Bone marrow (tissue), 2 donors: ENCODE results near the gene WARS2.

Experiments used
- DNase-seq, 2 donors: peaks; one replicate each; lab custom pipeline; 2025; lab: John Stamatoyannopoulos, UW

Gene WARS2

GRCh38 chr1:119083479-119083878 is 57.0 kb downstream of the WARS2 start:
- no peak for DNase-seq

DNA sequence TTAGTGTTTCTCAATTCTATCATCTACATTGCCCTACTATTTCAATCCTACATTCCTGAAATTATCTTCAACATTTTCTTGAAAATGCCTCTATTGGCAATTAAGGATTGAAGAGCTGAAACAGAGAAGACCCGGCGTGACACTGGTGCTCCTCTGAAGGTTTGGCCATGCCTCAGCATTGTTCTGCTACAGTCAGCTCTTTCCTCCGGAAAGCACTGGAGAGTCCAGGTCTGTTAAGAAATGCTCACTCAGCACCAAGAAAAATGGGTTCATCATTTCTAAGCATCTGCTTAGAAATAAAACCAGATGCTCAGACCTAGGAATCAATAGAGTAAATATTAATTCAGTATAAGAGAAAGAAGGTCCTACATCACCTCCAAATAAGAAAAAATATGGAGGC is 58.8 kb downstream of the WARS2 start:
- no peak for DNase-seq

DNA sequence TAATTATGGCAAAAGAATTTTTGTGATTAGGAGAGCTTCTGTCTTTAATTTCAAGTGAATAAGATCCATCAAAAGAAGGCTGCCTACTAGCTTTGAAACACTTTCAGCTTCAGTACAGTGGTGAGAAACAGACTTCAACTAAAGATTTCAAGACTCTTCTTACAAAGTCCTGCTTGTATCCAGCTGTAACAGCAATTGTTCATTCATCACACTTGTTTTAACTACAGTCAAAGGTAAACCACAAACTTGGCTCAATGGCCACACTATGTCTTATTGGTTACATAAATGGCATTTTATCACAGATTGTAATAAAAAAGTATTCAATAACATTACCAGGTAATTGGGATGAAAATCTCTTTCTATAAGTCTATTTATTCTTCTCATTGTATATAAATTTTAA is 59.2 kb downstream of the WARS2 start:
- no peak for DNase-seq

- DNase-seq = no peak
Measured at GRCh38 chr1:119080586-119080985, 59.9 kb downstream of the WARS2 start.

- DNase-seq = no peak
Measured at GRCh38 chr1:119079881-119080280, 60.6 kb downstream of the WARS2 start.

DNA sequence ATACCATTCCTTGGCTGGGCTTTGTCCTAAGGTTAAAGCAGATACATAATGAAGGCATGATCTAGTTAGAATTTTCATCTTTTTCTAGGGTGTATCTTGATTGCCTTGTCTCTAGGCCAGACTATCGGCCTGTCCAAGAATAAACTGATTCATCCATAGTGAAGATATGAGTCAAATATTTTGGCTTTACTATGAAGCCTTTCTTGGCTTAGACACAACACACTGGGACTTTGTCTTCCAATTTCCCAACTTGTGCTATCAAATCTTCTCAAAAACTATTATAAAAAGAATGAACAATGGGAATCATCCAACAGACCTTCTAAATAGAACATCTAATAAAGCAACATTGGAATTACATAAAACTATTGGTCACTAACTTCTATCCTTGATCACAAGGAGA is 64.8 kb downstream of the WARS2 start:
- DNase-seq = no peak

GRCh38 chr1:119071321-119071720 is 69.1 kb downstream of the WARS2 start:
- DNase-seq = no peak

DNA sequence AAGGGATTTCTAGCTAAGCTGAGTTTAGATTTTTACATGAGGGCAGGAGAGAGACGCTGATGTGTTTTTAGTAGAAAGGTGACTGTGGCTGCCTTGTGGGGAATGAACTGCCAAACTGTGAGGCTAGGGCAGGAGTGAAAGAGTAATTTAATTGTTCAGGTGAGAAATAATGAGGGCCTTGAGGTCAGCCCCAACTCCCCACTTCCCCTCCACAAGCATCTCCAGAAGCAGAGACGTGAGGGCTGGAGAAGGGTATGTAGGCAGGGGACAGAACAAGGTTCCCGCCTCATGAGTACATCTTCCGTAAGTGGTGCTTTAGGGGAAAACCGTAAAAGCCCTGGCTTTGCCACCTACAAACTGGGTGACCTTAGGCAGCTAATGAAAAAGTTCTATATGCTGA is 70.8 kb downstream of the WARS2 start:
- DNase-seq = no peak

- no peak for DNase-seq
Measured at GRCh38 chr1:119068427-119068826, 72.0 kb downstream of the WARS2 start.

- DNase-seq = no peak
Measured at GRCh38 chr1:119061700-119062099, 78.8 kb downstream of the WARS2 start.

DNA sequence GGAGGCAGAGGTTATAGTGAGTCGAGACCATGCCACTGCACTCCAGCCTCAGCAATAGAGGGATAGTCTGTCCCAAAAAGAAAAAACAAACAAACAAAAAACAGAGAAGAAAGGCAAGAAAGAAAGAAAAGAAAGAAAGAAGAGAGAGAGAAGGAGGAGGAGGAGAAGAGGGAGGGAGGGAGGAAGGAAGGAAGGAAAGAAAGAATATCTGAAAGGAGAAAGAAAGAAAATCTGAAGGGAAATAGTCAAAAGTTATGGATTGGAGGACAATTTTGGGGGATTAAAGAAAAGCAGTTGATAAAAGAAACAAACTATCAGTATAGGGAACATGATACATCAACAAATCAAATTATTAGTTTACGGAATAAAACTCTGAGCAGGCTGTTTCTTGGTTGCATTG is 84.9 kb downstream of the WARS2 start:
- no peak for DNase-seq

DNA sequence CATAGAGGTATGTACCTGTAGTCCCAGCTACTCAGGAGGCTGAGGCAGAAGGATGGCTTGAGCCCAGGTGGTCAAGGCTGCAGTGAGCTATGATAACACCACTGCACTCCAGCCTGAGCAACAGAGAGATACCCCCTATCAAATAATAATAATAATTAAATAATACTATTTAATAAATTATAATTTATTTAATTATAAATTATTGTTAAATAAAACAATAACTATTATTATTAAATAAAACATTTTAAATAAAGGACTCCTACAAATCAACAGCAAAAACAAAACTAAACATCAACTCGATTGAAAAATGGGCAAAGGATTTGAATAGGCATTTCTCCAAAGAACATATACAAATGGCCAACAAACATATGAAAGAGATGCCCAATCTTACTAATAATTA is 86.5 kb downstream of the WARS2 start:
- no peak for DNase-seq

DNA sequence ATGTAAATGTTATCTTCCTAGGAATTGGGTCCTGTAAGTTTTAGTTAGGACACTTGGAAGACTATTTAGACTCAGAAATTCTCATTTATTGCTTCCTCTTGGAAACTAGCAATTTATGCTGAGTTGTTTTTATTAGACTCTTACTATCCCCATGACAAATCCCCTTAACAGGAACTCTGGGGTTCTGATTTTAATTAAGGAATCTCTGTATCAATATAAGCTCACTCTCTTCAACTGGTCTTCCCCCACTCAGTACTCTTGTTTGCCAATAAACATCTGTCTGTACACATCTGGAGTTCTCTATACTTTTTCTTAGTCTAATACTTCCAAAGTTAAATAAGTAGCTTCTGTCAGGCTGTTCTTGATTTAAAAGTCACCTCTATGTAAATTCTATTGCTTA is 88.2 kb downstream of the WARS2 start:
- no peak for DNase-seq

GRCh38 chr1:119048624-119049404 is 91.6 kb downstream of the WARS2 start:
- DNase-seq = no peak

GRCh38 chr1:119046785-119047438 is 93.5 kb downstream of the WARS2 start:
- no peak for DNase-seq

DNA sequence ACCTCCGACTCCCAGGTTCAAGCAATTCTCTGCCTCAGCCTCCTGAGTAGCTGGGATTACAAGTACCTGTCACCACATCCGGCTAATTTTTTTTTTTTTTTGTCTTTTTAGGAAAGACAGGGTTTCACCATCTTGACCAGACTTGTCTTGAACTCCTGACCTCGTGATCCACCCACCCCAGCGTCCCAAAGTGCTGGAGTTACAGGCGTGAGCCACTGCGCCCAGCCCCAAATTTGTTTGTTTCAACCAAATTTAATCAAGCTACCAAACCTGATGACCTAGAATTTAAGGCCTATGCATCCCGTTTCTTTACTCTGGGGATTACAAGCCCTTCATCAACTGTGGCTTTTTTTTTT is 94.0 kb downstream of the WARS2 start:
- DNase-seq = no peak

DNA sequence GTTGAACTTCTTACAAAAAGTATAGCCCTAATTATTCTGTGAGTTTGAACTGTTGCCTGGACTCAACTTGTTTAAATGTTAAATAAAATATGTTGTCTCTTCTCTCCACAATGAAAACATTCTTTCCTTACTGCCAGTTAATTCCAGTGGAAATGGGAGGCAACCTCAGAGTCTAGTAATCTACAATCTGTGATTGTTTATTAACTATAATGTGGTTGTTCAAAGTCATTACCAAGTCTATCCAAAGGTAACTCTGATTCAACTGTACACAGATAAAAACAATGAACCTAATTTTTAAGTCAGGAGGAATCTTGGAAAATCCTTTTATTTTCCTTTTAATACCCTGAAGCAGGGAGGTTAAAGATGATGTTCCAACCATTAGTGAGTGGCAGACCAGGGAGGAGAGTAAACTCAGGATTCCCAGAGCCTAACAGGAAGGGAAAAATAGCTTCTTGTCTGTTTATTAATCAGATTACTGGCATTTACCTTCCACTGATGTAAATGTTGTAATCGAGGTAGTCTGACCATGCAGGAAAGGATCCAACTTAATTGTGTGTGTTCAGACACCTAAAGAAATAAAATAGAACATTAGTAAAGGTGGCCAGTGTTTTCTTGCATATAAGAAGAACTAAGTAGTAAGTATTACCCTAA is 95.2 kb downstream of the WARS2 start:
- DNase-seq = no peak

DNA sequence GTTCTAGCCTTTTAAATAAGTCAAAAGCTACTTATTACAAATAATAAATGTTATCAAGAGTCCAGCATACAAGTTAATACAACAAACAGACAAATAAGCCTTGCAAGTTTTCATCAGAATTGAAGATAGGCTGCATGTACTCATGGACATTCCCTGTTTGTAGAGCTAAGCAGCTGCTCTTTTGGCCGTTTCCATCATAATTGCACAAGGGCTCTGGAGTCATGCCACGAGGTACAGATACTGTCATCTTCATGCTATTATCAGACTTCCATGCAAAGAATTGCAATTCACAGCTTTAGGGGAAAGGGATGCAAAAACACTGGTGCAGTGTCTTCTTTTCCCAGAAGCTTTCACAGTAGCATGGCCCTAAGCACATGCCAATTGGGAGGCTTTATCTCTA is 99.5 kb downstream of the WARS2 start:
- no peak for DNase-seq

DNA sequence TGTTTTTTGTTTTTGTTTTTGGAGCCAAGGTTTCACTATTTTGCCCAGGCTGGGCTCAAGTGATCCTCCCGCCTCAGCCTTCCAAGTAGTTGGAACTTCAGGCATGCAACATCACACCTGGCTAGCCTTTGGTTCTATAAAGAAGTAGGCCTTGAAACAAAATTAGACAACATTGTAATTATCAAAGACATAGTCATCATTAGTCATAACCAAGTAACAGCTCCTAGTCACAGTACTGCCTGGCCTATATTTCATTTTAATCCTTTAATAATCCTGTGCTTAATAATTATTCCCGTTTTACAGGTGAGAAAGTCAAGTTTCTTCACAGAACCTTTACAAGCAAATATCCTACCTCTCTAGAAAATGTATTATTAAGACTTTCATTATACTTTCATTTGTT is 100.0 kb downstream of the WARS2 start:
- DNase-seq = no peak

DNA sequence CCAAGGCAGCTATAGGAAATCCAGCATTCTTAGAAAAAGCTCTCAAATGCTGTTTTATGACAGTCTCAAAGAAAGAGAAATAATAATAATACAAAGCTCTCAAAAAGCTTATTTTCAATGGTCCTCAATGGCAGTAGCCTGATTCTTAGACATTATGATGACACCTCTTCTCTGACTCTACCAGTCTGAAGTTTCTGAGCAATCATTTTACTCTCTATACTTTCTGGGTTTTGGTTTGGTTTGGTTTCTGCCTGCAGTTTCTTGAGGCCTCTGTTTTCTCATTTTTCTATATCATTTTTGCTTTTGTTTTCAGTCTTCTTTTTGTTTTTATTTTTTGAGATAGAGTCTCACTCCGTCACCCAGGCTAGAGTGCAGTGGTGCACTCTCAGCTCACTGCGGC is 102.1 kb downstream of the WARS2 start:
- DNase-seq = no peak

GRCh38 chr1:119034359-119034758 is 106.1 kb downstream of the WARS2 start:
- no peak for DNase-seq

DNA sequence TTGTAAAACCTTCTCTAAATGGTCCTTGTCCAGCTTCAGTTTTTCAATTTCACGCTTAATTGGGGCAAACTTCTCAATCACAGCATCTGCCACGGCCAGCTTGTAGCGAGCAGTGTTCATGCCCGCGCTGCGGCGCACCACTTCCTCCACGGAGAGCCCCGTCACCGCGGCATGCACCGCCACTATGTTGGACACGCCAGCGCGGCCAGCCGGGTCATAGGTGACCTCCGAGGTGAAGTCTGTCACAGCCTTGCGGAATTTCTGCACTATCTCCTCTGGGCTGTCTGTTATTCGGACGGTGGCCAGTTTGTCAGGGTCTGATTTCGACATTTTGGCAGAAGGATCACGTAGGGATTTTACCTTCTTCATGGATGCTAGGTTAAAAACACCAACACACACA is 107.5 kb downstream of the WARS2 start:
- no peak for DNase-seq

- no peak for DNase-seq
Measured at GRCh38 chr1:119027759-119028158, 112.7 kb downstream of the WARS2 start.
